Tibial nerve (tissue), 4 donors: ENCODE measurements around the gene DAZAP1. TPM values are rescaled to one million over a fixed set of nuclear protein-coding genes. Genes with fewer than 3 reads are reported as not detected.

Experiments used
- DNase-seq, 2 donors: peaks; one replicate each; pipeline ENCODE4 v3.0.0-alpha.2; 2019; ENCODE audit warnings: low spot score in 2 of 2
- H3K27ac ChIP-seq, 4 donors: fragments of 200-600 bp; sonication (generic) in 3 of 4; one replicate each; pipeline ENCODE4 v1.5.1; 2017 to 2019; ENCODE audit warnings: mild to moderate bottlenecking in 1 of 4
- H3K27me3 ChIP-seq, 2 donors: fragments of 200-600 bp; sonication (generic) in 1 of 2; one replicate each; pipeline versions ENCODE4 v1.5.1 to v1.6.0; 2017 to 2019
- H3K36me3 ChIP-seq, 3 donors: fragments of 200-600 bp; sonication (generic); one replicate each; pipeline ENCODE4 v1.5.1; 2018 to 2019
- H3K4me1 ChIP-seq, 4 donors: fragments of 200-600 bp; sonication (generic) in 3 of 4; one replicate each; pipeline ENCODE4 v1.5.1; 2017 to 2019
- H3K4me3 ChIP-seq, 4 donors: fragments of 200-600 bp; sonication (generic) in 3 of 4; one replicate each; pipeline ENCODE4 v1.5.1; 2017 to 2019; ENCODE audit warnings: mild to moderate bottlenecking in 1 of 4, moderate library complexity in 1 of 4
- H3K9me3 ChIP-seq, 4 donors: fragments of 200-600 bp; sonication (generic) in 3 of 4; one replicate each; pipeline ENCODE4 v1.5.1; 2017 to 2019
- CTCF ChIP-seq, 5 experiments: fragments of 200-600 bp in 3 of 5; fragments of 450-650 bp in 2 of 5; sonication (generic) in 3 of 5; IDR thresholded peaks; one replicate each; pipeline ENCODE4 v1.5.1; 2016 to 2019; ENCODE audit warnings: antibody characterized with exemption in 5 of 5, mild to moderate bottlenecking in 3 of 5, moderate library complexity in 2 of 5
- EP300 ChIP-seq, 2 donors: sonication (generic); formaldehyde crosslinking; IDR thresholded peaks; one replicate each; pipeline ENCODE4 v1.6.1; 2017; ENCODE audit warnings: antibody characterized with exemption in 2 of 2, mild to moderate bottlenecking in 1 of 2
- POLR2A ChIP-seq, 2 donors: fragments of 450-650 bp; IDR thresholded peaks; one replicate each; pipeline ENCODE4 v1.6.1; 2017; ENCODE audit warnings: antibody characterized with exemption in 2 of 2, mild to moderate bottlenecking in 2 of 2, moderate library complexity in 2 of 2
- WGBS, 2 donors: methylation state at CpG; one replicate each; pipeline ENCODE4 v1.1.5; 2018; 5-methylcytosine and 5-hydroxymethylcytosine counted together
- total RNA-seq, 4 donors: library from RNA; depleted of rRNA; stranded (reverse); fragments of >200 nt; gene quantifications; one replicate each; pipeline ENCODE4 v1.1.0, GENCODE V29; 2016

DAZAP1 gene
- total RNA-seq, 4 donors from 2014 or later, result 34.3 to 68.4 (median 61.0) TPM

- WGBS, 2 donors, result 41 to 53% methylated on average over 26 to 28 of the region's 28 CpGs
- peaks cover 0 to 81% (median 50%) of the 10 kb centered on the region in 4 donors for H3K4me1 ChIP-seq
- H3K27ac ChIP-seq, result peak overlapping the region; percentile 80 to 99 (median 91)
- peaks cover 0 to 42% (median 4%) of the 10 kb centered on the region in 3 donors for H3K36me3 ChIP-seq
- peak overlapping the region in 1 of 4 donors; percentile 20 for H3K4me3 ChIP-seq
- H3K9me3 ChIP-seq, result no peaks in the 10 kb centered on the region
- DNase-seq, result no peak
- H3K27me3 ChIP-seq, result no peaks in the 10 kb centered on the region
- no peak for TF ChIP-seq CTCF (IDR thresholded peaks at IDR 0.05)
- TF ChIP-seq POLR2A (IDR thresholded peaks at IDR 0.05), result no peak
- TF ChIP-seq EP300 (IDR thresholded peaks at IDR 0.05), result no peak
These were observed 8.8 kb downstream of the DAZAP1 start for GRCh38 chr19:1416014-1416841.

GRCh38 chr19:1417145-1417544, 9.8 kb downstream of the DAZAP1 start:
- 68 to 75% methylated on average over 17 to 21 of the region's 21 CpGs for WGBS, 2 donors
- H3K27ac ChIP-seq, result peak overlapping the region; percentile 80 to 99 (median 91)
- peaks cover 0 to 51% (median 4%) of the 10 kb centered on the region in 3 donors for H3K36me3 ChIP-seq
- no peak for DNase-seq
- no peak overlapping the region for H3K4me3 ChIP-seq
- peaks cover 0 to 73% (median 41%) of the 10 kb centered on the region in 4 donors for H3K4me1 ChIP-seq
- H3K9me3 ChIP-seq, result no peaks in the 10 kb centered on the region
- TF ChIP-seq CTCF (IDR thresholded peaks at IDR 0.05), result no peak
- TF ChIP-seq EP300 (IDR thresholded peaks at IDR 0.05), result peak in 1 of 2 donors; percentile 30
- TF ChIP-seq POLR2A (IDR thresholded peaks at IDR 0.05), result no peak
- no peaks in the 10 kb centered on the region for H3K27me3 ChIP-seq

GRCh38 chr19:1417681-1418495, 10.5 kb downstream of the DAZAP1 start:
- no peak for DNase-seq
- TF ChIP-seq POLR2A (IDR thresholded peaks at IDR 0.05) (no peak), CTCF (IDR thresholded peaks at IDR 0.05) (no peak), EP300 (IDR thresholded peaks at IDR 0.05) (peak in 1 of 2 donors; percentile 13)
- WGBS, 2 donors, result 73 to 82% methylated on average over 25 to 30 of the region's 30 CpGs
- Histone ChIP-seq H3K4me3 (no peak overlapping the region), H3K36me3 (peaks cover 0 to 57% (median 8%) of the 10 kb centered on the region in 3 donors), H3K4me1 (peaks cover 0 to 69% (median 36%) of the 10 kb centered on the region in 4 donors), H3K27me3 (no peaks in the 10 kb centered on the region), H3K27ac (peak overlapping the region; percentile 11 to 99 (median 88)), H3K9me3 (no peaks in the 10 kb centered on the region)

DNA sequence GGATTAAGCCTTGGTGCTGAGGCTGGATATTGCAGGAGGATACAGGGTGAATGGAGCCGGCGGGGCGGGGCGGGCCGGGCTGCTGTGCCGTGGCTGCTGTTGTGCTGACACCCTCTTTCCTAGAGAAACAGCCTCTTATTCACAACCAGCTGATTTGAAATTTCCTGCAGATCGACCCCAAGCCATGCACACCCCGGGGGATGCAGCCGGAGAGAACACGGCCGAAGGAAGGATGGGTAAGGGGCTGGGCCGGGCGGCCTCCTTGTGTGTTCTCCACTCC, 11.1 kb downstream of the DAZAP1 start:
- peak overlapping the region in 2 of 4 donors; percentile 95 to 99 for H3K27ac ChIP-seq
- peaks cover 0 to 57% (median 13%) of the 10 kb centered on the region in 3 donors for H3K36me3 ChIP-seq
- no peak overlapping the region for H3K4me3 ChIP-seq
- H3K4me1 ChIP-seq, result peaks cover 0 to 63% (median 36%) of the 10 kb centered on the region in 4 donors
- WGBS, 2 donors, result 69 to 71% methylated on average over 13 of the region's 13 CpGs
- TF ChIP-seq CTCF (IDR thresholded peaks at IDR 0.05) (no peak), POLR2A (IDR thresholded peaks at IDR 0.05) (no peak), EP300 (IDR thresholded peaks at IDR 0.05) (no peak)
- no peaks in the 10 kb centered on the region for H3K9me3 ChIP-seq
- no peaks in the 10 kb centered on the region for H3K27me3 ChIP-seq
- no peak for DNase-seq
